Fibroblast of peridontal ligament (primary cell): ENCODE data around the gene CARS2.
"Not testable (repeated sequence)": the region's sequence is repeated elsewhere in the genome, so short reads cannot be mapped to it uniquely, and the experiment has no call there.

Experiments
- DNase-seq: peaks from one replicate; pipeline ENCODE4 v3.0.0-alpha.2; 2010; ENCODE audit errors: extremely low read depth

CARS2 gene

DNA sequence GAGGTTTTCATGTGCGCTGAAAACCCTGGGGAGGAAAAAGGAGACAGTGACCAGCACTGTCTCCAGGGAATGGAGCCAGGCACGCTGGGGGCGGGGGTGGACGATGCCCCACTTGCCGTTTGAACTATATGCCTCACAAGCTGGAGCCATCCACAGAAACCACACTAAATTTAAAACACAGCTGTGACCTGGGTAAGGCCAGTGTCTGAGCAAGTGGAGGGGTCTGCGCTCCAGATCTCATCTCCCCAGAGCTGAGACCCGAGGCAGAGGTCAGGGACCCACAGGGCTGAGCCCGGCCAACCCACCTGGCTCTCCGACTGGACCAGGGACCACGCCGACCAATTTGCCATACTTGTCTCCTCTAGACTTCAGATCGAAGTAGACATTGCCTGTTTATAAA, 23.2 kb downstream of the CARS2 start:
- DNase-seq: no peak

DNA sequence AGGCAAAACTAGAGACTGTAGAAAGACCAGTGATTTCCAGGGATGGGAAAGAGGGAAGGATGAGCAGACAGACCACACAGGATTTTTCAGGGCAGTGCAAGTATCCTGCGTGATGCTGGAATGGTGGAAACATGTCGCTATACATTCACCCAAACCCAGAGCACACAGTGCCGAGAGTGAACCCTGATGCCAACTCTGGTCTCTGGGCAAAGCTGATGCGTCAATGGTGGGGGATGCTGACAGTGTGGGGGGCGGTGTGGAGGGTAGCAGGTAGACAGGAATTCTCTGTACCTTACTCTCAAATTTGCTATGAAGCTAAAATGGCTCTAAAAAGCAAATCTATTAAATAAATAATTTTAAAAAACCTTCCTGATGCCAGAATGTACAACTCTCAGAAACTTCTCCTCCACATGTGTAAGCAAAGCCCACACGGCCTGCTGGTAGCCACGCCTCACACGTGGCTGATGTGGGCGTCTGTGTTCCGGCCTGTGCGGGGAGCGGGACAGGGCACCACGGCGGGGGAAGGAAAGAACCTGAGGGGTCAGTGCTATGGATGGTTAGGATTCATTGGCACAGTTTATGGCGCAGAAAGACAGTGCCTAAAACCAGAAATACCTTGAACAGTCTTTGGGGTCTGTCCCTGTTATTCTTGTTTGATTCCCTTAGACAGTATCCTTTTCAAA, 23.9 kb downstream of the CARS2 start:
- no peak for DNase-seq

DNA sequence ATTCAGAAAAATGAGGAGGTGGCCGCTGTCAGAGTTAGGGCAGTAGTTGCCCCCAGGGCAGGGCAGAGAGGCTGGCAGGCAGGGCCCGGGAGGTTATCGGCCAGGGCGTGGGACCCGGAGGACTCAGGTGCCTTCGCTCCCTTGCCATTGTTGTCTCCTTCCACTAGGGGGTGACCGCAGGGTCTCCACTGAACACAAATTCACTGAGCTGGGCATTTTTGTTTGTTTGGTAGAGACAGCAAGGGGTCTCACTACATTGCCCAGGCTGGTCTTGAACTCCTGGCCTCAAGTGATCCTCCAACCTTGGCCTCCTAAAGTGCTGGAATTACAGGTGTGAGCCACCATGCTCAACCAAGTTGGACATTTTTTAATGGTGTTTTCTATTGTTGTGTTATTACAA, 25.1 kb downstream of the CARS2 start:
- DNase-seq: no peak

DNA sequence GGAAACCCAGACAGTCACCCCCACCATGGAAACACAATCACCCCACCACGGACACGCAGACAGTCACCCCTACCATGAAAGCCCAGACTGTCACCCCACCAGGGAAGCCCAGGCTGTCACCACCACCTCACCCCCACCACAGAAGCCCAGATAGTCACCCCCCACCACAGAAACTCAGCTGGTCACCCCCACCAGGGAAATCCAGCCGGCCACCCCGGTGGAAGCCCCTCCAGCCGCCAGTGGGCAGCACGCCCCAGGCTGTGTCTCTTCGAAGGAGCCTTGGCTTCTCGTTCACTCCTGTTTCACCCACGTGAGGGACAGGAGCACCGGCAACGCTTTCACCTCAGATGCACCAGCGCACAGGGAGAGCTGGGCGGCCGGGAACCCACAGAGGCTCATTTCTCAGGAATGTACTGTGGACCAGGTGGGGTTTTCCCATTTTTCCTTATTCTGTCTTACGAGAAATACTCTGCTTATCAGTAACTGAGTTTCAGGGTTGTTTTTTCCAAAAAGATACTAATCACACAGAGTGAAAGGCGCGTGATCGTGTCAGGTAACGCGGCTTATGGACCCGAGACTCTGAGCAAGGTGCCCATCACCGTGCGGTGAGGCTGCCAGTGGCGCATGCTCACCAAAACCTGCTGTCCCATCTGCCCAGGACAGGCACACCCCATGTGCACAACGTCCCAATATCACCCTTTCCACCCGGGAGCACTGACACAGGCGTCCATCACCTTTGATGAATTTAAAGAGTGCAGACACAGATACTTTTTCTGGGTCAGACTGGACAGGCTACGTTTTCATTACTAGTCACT, 28.0 kb downstream of the CARS2 start:
- no peak for DNase-seq

DNA sequence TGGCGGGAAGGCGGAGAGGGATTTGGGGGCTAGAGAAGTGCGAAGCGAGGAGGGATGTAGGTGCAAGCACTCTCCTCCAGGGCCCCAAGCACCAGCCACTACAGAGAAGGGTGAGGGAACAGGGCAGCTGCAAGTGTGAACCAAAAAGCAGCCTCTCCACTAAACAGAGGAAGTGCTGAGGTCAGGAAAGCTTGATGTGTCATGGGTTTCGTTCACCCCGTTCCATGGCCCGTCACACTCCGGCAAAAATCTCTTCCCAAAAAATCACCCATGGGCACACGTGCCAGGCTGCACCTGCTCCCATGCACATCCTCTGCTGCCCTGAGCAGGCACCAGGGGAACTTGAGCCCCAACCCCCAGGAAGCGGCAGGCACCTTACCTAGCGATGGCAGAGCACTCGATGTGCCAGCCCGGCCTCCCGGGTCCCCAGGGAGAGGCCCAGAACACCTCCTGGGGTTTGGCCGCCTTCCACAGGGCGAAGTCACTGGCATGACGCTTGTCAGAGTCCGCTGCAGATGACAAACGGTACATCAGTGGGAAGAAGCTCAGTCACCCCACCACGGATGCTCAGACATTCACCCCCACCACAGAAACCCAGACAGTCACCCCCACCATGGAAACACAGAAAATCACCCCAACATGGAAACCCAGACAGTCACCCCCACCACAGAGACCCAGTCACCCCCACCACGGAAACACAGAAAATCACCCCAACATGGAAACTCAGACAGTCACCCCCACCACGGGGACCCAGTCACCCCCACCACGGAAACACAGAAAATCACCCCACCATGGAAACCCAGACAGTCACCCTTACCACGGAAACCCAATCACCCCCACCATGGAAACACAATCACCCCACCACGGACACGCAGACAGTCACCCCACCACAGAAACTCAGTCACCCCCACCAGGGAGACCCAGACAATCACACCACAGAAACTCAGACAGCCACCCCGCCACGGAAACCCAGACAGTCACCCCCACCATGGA, 29.0 kb downstream of the CARS2 start:
- no peak for DNase-seq

DNA sequence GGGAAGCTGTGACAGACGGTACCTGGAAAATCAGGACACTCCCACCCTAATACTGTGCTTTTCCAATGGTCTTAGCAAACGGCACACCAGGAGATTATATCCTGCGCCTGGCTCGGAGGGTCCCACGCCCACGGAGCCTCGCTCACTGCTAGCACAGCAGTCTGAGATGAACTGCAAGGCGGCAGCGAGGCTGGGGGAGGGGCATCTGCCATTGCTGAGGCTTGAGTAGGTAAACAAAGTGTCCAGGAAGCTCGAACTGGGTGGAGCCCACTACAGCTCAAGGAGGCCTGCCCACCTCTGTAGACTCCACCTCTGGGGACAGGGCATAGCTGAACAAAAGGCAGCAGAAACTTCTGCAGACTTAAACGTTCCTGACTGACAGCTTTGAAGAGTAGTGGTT, 36.1 kb downstream of the CARS2 start:
- not testable (repeated sequence) for DNase-seq

DNA sequence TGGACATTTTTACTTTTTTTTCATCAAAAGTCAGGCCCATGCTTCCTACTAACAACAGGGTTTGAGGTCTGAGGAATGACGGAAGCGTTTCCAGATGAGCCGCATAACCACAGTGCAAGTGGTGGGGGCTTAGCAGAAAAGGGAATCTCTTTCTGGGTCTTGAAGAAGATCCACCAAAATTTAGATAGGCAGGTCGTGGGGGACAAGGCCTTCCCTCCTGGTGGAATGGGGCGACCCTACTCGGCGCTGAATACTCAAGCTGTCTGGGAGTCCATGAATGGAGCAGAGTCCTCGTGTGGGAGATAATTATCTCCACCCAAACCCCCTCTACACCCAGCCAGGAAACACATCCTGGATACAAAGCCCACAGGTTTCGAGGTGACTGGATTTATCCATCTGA, 36.9 kb downstream of the CARS2 start:
- DNase-seq: no peak

DNA sequence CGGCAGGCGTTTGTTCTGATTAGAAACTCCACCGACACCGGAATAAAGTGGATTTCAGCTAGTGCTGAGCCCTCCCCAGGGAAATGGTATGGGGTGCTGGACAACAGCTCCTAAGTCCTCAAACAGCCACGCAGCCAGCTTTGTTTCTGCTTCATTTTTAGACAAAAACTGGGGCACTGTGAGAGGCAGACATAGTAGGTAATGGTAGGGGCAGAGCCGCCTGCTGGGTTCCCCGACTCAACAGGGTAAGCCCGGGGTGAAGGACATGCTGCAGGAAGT, 39.7 kb downstream of the CARS2 start:
- no peak for DNase-seq

DNA sequence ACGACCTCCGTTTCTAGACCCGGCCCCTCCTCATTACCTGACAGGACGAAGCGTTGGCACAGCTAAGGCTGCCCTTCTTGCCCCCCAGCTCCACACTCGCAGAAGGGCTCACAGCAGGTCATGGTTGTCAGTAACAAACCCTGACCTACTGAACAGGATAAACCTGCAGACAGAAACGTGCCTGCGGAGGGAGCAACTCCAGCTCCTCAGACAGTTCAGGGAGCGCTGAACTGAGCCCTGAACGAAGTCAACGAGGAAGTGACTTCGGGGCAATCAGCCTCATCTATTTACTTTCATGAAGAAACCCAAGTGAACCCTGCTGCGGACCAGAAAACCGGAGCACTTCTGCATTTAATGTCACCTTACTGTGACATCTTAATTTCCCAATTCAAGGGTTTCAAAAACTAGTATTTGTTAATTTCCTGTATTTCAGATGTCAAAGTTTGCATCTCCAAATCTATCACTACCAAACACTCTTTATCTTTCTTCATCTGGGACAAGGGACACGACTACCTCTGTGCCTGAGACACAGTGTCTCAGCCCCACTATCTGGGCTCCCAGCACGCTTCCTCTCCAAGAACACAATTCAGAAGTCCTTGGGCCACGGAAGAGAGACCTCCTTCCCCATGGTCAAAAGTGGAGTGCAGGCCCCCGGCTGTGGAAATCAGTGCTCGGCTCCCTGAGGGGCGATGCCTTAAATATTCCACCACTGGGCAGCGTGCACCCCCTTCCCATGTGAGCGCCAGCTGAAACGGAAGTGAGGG, 40.2 kb downstream of the CARS2 start:
- no peak for DNase-seq

DNA sequence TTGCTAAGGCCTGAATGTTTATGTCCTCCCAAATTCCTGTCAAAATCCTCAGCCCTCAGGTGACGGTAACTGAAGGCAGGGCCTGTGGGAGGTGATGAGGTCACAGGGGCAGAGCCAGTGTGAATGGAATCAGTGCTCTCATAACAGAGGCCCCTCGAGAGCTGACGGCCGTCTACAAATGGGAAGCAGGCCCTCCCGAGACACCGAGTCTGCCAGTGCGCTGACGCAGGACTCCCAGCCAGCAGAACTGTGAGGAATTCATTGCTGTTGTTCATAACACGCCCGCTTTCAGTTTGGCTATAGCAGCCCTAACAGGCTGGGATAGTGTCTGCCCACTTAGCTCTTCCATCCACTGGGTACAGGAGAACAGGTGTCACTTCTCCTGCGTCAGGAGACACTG, 41.2 kb downstream of the CARS2 start:
- DNase-seq: no peak

DNA sequence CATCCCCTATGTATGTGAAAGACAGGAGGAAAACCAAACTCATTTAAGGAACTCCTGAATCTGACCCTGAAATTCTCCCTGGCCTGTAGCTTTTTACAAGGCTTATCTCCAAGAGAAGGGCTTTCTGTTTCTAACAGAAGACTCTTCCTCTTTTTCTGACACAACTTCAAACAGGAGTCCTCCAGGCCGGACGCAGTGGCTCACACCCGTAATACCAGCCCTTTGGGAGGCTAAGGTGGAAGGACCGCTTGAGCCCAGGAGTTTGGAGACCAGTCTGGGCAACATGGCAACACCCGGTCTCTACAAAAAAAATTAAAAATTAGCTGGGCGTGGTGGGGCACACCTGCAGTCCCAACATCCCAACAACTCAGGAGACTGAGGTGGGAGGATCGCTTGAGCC, 41.9 kb downstream of the CARS2 start:
- DNase-seq: no peak

DNA sequence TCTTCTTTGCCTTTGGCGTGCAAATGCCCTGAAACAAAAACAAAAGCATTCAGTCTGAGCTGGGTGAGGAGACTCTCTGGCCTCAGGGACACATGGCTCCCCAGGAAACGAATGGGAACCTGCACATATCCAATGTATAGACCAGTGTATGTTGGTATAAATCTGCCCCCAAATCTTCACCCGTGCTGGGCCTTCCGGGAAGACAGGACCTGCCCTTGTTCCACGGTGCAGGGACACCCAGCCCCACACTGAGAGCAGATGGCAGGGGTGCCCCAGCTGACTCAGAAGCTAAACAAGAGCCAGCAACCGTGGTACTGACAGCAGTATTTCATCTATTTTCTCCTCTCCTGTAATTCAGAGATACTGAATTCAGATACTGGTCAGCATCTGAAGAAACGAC, 42.4 kb downstream of the CARS2 start:
- DNase-seq: no peak

DNA sequence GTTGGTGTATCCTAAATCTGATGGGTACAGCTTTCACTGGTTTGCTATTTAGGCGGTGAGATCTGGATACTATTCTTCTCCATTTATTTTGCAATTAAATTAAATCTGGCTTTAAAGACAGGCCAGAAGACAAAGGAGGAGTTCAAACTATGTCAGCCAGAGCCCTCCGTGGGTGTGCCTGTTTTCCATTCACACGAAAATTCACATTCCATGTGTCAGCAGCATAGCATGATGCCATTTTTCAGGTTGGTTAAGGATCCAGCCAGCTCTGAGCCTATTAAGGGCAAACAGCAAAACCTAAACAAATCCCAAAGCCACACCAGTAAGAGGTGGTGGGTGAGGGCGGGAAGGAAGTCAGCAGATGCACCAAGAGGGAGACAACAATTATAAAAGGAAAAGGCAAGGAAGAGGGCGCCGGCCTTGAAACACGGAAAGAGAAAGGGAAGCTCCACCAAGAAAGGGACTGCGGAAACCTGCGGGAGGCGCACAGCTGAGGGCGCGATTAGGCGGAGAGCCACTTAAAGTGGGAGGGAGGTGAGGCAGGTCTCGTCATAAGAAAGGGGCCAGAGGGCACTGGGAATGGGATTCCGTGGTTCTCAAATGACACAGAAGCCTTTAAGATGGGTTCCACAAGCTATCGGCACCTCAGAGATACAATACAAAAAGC, 43.0 kb downstream of the CARS2 start:
- no peak for DNase-seq

DNA sequence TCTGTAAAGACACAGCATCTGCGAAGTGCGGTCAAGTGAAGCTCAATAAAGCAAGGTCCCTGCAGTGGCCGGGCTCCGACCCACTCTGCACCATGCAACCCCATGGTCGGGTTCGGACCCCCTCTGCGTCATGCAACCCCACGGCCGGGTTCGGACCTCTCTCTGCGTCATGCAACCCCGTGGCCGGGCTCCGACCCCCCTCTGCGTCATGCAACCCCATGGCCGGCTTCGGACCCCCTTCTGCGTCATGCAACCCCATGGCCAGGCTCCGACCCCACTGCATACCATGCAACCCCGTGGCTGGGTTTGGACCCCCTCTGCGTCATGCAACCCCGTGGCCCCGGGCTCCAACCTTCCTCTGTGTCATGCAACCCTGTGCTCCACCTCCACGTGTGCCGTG, 43.8 kb downstream of the CARS2 start:
- no peak for DNase-seq

DNA sequence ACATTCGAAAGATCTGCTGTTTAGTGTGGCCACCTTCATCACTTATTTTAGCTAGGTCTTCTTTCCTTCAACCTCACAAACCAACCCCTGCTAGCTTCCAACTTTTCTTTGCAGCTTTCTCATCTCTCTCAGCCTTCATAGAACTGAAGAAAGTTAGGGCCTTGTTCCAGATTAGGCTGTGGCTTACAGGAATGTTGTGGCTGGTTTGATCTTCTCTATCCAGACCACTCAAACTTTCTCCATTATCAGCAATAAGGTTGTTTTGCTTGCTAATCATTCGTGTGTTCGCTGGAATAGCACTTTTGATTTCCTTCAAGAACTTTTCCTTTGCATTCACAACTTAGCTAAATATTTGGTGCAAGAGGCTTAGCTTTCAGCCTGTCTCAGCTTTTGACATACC, 44.7 kb downstream of the CARS2 start:
- no peak for DNase-seq

DNA sequence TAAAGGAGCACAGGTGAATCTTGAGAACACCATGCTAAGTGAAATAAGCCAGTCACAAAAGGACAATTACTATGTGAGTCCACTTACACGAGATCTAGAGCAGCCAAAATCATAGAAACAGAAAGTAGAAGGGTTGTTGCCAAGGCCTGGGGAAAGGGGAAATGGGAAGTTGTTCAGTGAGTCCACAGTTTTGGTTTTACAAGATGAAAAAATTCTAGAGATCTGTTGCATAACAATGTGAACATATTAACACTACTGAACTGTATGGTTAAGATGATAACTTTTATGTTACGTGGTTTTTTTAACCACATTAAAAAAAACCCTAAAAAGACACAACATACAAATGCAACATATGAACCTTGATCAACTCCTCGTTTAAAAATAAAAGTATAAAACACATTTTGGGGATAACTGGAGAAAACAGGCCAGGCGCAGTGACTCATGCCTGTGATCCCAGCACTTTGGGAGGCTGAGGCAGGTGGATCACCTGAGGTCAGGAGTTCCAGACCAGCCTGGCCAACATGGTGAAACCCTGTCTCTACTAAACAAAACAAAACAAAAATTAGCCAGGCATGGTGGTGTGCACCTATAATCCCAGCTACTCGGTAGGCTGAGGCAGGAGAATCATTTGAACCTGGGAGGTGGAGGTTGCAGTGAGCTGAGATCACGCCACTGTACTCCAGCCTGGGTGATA, 47.6 kb downstream of the CARS2 start:
- not testable (repeated sequence) for DNase-seq

DNA sequence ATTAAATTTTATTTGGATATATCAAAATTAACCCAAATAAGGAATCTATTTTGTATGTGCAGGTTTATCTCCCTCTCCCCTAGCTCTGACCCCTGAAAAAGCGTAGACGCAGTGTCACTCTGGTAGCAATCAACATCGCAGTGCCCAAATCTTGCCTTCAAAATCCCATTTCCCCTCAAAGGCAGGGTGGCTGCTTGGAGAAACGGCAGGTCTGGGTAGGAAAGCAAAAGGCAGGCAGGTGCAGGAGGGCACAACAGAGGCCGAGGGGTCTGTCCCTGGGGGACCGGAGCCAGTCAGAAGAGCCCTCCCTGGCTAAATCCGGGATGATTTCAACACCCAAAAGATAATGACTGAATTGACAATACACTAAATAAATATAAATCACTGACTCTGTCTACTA, 48.7 kb downstream of the CARS2 start:
- no peak for DNase-seq

DNA sequence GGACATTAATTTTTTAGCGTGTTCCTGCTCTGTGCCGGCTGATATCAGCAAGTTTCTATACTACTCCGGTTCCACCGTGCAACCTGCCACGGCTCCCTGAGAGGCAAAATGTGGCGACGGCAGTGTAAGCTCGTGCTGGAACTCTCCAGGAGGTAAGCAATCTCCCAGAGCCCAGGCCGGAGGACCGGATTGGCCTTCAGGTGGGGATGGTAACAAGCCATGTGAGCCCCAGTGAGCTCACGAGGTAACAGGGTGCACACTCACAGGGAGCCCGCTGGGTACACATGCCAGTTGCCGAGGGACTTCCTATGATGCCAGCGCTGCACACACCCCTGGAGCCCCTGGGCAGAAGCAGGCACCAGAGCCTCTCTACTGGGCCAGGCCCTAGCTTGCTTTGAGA, 52.1 kb downstream of the CARS2 start:
- no peak for DNase-seq

DNA sequence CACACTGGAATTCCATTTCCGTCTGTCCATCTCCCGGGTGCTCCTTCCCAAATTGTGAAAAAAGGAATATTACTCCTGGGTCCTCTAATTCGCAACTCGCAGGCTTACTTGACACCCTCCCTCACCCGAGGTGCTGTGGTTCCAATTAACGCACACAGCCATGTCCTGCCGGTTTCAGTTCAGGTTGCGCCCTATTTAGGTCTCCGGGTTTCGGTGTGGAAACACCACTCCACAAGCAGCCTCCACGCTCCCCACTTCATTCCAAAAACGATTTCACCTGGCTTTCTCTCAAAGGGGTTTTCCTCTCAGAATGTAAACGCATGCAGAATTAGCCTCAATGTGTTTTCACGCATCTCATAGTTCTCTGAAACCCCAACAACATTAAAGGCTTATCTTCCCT, 52.6 kb downstream of the CARS2 start:
- DNase-seq: no peak

DNA sequence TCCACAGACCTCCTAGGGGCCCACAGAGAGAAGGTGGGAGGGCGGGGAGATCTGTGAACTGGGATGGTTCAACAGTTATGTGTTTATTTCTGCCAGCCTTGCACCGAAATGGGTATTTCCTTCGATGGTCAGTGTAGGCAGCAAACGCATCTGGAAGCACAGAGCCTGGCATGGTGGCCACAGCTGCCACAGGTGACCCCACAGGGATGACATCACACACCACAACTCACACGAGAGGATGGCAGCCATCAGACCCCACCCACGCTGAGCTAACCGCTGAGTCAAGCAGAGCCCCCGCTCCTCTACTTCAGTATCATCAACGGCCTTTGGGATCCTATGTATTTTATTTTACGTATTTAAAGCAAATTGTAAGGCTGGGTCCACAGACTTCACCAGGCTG, 53.2 kb downstream of the CARS2 start:
- no peak for DNase-seq
